GM06990 (cell line): ENCODE data around the gene CPNE2.

ENCODE experiments used
- DNase-seq: peaks from one replicate; pipeline ENCODE4 v3.0.0-alpha.2; 2011; ENCODE audit not compliant: insufficient read length; ENCODE audit errors: extremely low read depth
- H3K27me3 ChIP-seq: replicated peaks from 2 replicates; pipeline ENCODE4 v1.6.0; 2011; ENCODE audit warnings: low read length; ENCODE audit not compliant: control insufficient read depth, insufficient read depth
- H3K36me3 ChIP-seq: 2 replicates; pipeline ENCODE4 v1.5.1; 2011; ENCODE audit warnings: low read length; ENCODE audit not compliant: control insufficient read depth, insufficient read depth
- H3K4me3 ChIP-seq: replicated peaks from 2 replicates; pipeline ENCODE4 v1.5.1; 2011; ENCODE audit warnings: low read depth, mild to moderate bottlenecking, control low read depth, low read length
- CTCF ChIP-seq: IDR thresholded peaks from 2 replicates; pipeline ENCODE4 v1.5.1; 2011; ENCODE audit warnings: low read length, control low read depth, mild to moderate bottlenecking, inconsistent platforms; ENCODE audit not compliant: insufficient read depth, poor library complexity, severe bottlenecking

Gene CPNE2

GRCh38 chr16:57191056-57191571, 98.7 kb downstream of the CPNE2 start:
- DNase-seq: no peak
- Histone ChIP-seq H3K27me3 (no peaks in the 10 kb centered on the region), H3K4me3 (no peak overlapping the region), H3K36me3 (no peaks in the 10 kb centered on the region; the same call in 1 of the 2 replicates)
- TF ChIP-seq CTCF: no peak

GRCh38 chr16:57192146-57192545, 99.8 kb downstream of the CPNE2 start:
- Histone ChIP-seq H3K27me3 (no peaks in the 10 kb centered on the region), H3K4me3 (no peak overlapping the region), H3K36me3 (no peaks in the 10 kb centered on the region; the same call in 1 of the 2 replicates)
- no peak for TF ChIP-seq CTCF
- DNase-seq: no peak

GRCh38 chr16:57192720-57193486, 100.5 kb downstream of the CPNE2 start:
- Histone ChIP-seq H3K4me3 (no peak overlapping the region), H3K27me3 (no peaks in the 10 kb centered on the region), H3K36me3 (no peaks in the 10 kb centered on the region; the same call in 1 of the 2 replicates)
- no peak for TF ChIP-seq CTCF
- no peak for DNase-seq

GRCh38 chr16:57194512-57194911, 102.1 kb downstream of the CPNE2 start:
- no peak for TF ChIP-seq CTCF
- Histone ChIP-seq H3K27me3 (no peaks in the 10 kb centered on the region), H3K36me3 (no peaks in the 10 kb centered on the region; the same call in 1 of the 2 replicates), H3K4me3 (no peak overlapping the region)
- no peak for DNase-seq

GRCh38 chr16:57196286-57196685, 103.9 kb downstream of the CPNE2 start:
- no peaks in the 10 kb centered on the region for H3K36me3 ChIP-seq
- no peak for TF ChIP-seq CTCF
- no peak for DNase-seq
- H3K27me3 ChIP-seq: no peaks in the 10 kb centered on the region
- no peak overlapping the region for H3K4me3 ChIP-seq

GRCh38 chr16:57196753-57197152, 104.4 kb downstream of the CPNE2 start:
- no peak for TF ChIP-seq CTCF
- H3K36me3 ChIP-seq: no peaks in the 10 kb centered on the region
- no peaks in the 10 kb centered on the region for H3K27me3 ChIP-seq
- no peak overlapping the region for H3K4me3 ChIP-seq
- no peak for DNase-seq
